Adrenal gland (tissue), 12 donors: ENCODE measurements around the gene SSTR1. TPM values are rescaled to one million over a fixed set of nuclear protein-coding genes. Genes with fewer than 3 reads are reported as not detected.

Experiments
- DNase-seq, 7 donors: peaks; one replicate each; pipeline ENCODE4 v3.0.0-alpha.2; 2019 to 2020
- H3K27ac ChIP-seq, 5 donors: fragments of 200-600 bp; sonication (generic) in 4 of 5; 1 replicate in 3 of 5; 2 replicates in 2 of 5; pipeline versions ENCODE4 v1.5.1 to v1.8.0; 2016 to 2020; ENCODE audit warnings: mild to moderate bottlenecking in 1 of 5
- H3K27me3 ChIP-seq: fragments of 200-600 bp; 2 replicates; pipeline ENCODE4 v1.8.0; 2021
- H3K36me3 ChIP-seq, 2 donors: fragments of 200-600 bp; replicated peaks in 1 of 2; 1 replicate in 1 of 2; 2 replicates in 1 of 2; pipeline versions ENCODE4 v1.5.1 to v1.8.0; 2018 to 2022
- H3K4me1 ChIP-seq, 2 donors: fragments of 200-600 bp; replicated peaks in 1 of 2; 1 replicate in 1 of 2; 2 replicates in 1 of 2; pipeline versions ENCODE4 v1.5.1 to v1.8.0; 2018 to 2021
- H3K4me3 ChIP-seq, 4 donors: fragments of 200-600 bp; sonication (generic) in 3 of 4; one replicate each; pipeline ENCODE4 v1.5.1; 2016 to 2018
- H3K9me3 ChIP-seq, 3 donors: fragments of 200-600 bp; sonication (generic) in 1 of 3; replicated peaks in 1 of 3; 1 replicate in 2 of 3; 2 replicates in 1 of 3; pipeline versions ENCODE4 v1.5.1 to v1.8.0; 2016 to 2021
- CTCF ChIP-seq, 6 experiments: fragments of 450-650 bp in 4 of 6; fragments of 200-600 bp in 2 of 6; sonication (generic) in 1 of 6; IDR thresholded peaks; 1 replicate in 5 of 6; 2 replicates in 1 of 6; pipeline versions ENCODE4 v1.5.1 to v1.8.0; 2016 to 2021; ENCODE audit warnings: antibody characterized with exemption in 6 of 6, mild to moderate bottlenecking in 2 of 6, moderate library complexity in 1 of 6
- POLR2A ChIP-seq, 2 donors: fragments of 450-650 bp; IDR thresholded peaks; one replicate each; pipeline ENCODE4 v1.6.1; 2017; ENCODE audit warnings: antibody characterized with exemption in 2 of 2, mild to moderate bottlenecking in 2 of 2, moderate library complexity in 1 of 2
- WGBS, 4 donors: extraction: QIAGEN DNeasy Blood & Tissue Kit in 2 of 4; methylation state at CpG; one replicate each; pipeline versions ENCODE4 v1.1.5 to v1.1.7; 2013 to 2017; 5-methylcytosine and 5-hydroxymethylcytosine counted together
- intact Hi-C, 2 donors: fragments of 100-400 bp; cut with DNase I; formaldehyde crosslinking; loops; one replicate each; pipeline versions ENCODE4 v1.14.1 to v1.15.0; 2022 to 2023
- polyA plus RNA-seq, 3 donors: library from polyadenylated mRNA; stranded (reverse); fragments of 200-250 nt in 2 of 3; fragments of 350-450 nt in 1 of 3; fragmentation: Illumina TruSeq in 1 of 3; extraction: RNeasy Lipid Tissue Mini Kit (QIAGEN cat#74804) in 1 of 3; gene quantifications; one replicate each; pipeline ENCODE4 v1.2.3, GENCODE V29; 2013 to 2014
- total RNA-seq, 9 donors: library from RNA; depleted of rRNA in 4 of 9; stranded (reverse); fragments of >200 nt in 4 of 9; fragments of 120-200 nt in 1 of 9; fragmentation: NEBNext Ultra II Directional in 1 of 9; extraction: Animal tissue kit (Norgen Biotek cat#: 25700) in 1 of 9; gene quantifications; one replicate each; pipeline versions ENCODE4 v1.1.0 to v1.2.4, GENCODE V29; 2013 to 2023
- donor health status: healthy with polysubstance abuse.
- donor health status: Bipolar disorder and iron deficiency.
- donor health status: DM: yes; HTN: yes; CAD: no.
- donor health status: DM: no; HTN: no; CAD: no.
- donor health status: DM: no; HTN: no; CAD: no.
- donor health status: DM: yes; HTN: yes; CAD: no.

Gene SSTR1
- total and polyA plus RNA-seq, 12 donors: under 0.01 to 0.65 (median 0.28) TPM; not detected in 2

DNA sequence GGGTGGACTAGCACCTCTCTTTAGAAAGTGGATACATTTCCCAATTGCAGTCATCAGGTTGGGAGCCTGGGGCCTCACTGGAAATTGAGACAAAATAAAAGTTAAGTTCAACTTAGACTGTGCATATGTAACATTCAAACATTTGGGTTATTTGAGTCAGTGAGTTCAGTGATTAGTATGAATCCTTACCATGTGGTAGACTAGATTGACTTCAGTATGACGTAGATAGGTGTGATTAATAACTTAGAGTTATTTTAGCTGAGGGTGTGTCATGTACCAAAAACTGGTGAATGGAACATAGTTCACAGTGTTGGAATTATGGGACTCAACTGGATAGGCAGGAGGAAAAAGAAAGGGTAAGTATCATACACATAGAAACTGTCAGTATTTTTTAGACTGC lies 8.0 kb upstream of the SSTR1 start:
- 45 to 82% (median 79%) methylated on average over 1 of the region's 1 CpG for WGBS, 4 donors
- no peak overlapping the region for H3K27ac ChIP-seq
- H3K27me3 ChIP-seq: no peaks in the 10 kb centered on the region
- H3K36me3 ChIP-seq: no peaks in the 10 kb centered on the region
- intact Hi-C loops: no loop called here
- no peak for DNase-seq
- no peaks in the 10 kb centered on the region for H3K4me1 ChIP-seq
- H3K9me3 ChIP-seq: no peaks in the 10 kb centered on the region
- TF ChIP-seq CTCF (IDR thresholded peaks at IDR 0.05) (no peak), POLR2A (IDR thresholded peaks at IDR 0.05) (no peak)
- no peak overlapping the region for H3K4me3 ChIP-seq

GRCh38 chr14:38201137-38201828 lies 6.4 kb upstream of the SSTR1 start:
- intact Hi-C loops: no loop called here
- Histone ChIP-seq H3K9me3 (peaks cover 0 to 4% (median 0%) of the 10 kb centered on the region in 3 donors), H3K27ac (no peak overlapping the region), H3K4me1 (no peaks in the 10 kb centered on the region), H3K36me3 (no peaks in the 10 kb centered on the region), H3K4me3 (no peak overlapping the region), H3K27me3 (no peaks in the 10 kb centered on the region)
- WGBS, 4 donors: 85 to 93% (median 90%) methylated on average over 5 of the region's 5 CpGs
- no peak for DNase-seq
- no peak for TF ChIP-seq CTCF (IDR thresholded peaks at IDR 0.05)
- TF ChIP-seq POLR2A (IDR thresholded peaks at IDR 0.05): no peak

DNA sequence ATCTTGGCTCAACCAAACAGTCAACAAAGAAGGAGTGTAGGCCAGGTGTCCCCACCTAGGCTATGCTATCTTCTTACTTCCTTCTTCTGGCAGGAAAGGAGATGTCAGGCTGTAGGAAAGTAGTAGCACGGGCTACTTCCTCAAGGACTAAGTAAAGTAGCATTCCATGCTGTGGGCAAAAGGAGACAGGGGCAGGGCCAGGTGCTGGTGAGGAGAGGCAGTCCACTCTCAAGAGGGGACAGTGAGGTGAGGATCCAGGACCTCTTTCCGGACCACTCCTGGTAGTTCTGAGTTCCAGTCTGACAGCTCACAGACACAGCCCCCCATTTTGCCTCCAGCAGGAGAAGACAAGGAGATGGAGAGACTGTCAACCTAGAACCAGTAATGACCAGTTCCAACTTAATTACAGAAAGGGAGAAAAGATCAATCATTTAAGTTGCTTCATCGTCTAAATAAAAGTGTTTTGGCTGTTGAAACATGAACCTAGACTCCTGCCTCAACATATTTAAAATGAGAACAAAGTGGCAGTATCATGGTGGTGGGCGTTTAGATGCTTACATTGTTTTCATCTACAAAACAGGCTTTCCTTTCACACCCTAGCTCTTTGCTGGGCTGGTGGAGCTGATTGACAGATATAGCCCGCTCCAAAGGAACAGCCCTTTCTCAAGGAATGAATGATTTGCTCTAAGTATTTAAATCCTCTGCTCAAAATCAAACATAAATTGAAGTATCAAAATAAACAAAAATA lies 5.1 kb upstream of the SSTR1 start:
- intact Hi-C loops: no loop called here
- no peak for DNase-seq
- WGBS, 4 donors: 66 to 83% (median 72%) methylated on average over 5 of the region's 5 CpGs
- peaks cover 0 to 4% (median 0%) of the 10 kb centered on the region in 3 donors for H3K9me3 ChIP-seq
- no peak overlapping the region for H3K27ac ChIP-seq
- no peak for TF ChIP-seq CTCF (IDR thresholded peaks at IDR 0.05)
- no peak for TF ChIP-seq POLR2A (IDR thresholded peaks at IDR 0.05)
- peaks cover 7% of the 10 kb centered on the region for H3K27me3 ChIP-seq
- H3K4me1 ChIP-seq: no peaks in the 10 kb centered on the region
- H3K4me3 ChIP-seq: no peak overlapping the region
- no peaks in the 10 kb centered on the region for H3K36me3 ChIP-seq

DNA sequence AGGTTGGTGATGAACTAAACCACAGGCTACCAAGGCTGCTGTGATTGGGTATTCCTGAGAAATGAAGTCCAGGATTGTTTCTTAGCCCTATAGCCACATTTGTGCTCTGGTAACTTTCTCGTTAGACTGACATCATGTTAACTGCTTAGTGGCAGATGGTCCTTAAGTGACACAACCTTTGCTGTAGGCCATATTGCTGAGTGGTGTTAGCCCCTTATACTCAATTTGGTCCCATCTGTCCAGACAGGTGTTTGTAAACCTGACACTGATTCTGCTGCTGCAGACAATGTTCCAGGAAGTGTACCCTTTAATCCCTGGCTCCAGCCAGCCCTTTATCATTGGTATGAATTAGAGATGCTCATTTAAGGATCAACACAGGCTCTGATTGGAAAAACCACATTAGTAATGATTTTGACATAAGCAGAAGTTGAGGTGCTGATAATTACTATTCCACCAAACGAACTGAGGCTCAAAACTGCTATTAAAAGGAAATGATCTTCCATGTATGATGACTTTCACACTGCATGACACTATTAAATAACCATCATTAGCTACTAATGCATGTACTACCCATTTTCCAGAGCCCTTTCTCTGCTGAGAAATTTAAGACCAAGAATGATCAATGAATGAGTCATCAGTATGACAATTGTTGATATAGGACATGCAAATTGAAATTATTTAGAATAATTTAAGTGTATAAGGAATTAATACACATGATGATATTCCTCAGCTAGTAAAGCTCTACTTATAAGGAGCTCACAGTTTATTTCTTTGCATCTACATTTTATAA lies 3.6 kb upstream of the SSTR1 start:
- H3K4me1 ChIP-seq: no peaks in the 10 kb centered on the region
- H3K36me3 ChIP-seq: no peaks in the 10 kb centered on the region
- no peak overlapping the region for H3K27ac ChIP-seq
- peaks cover 17% of the 10 kb centered on the region for H3K27me3 ChIP-seq
- no peak overlapping the region for H3K4me3 ChIP-seq
- WGBS, 4 donors: 45 to 62% (median 51%) methylated on average over 2 of the region's 2 CpGs
- TF ChIP-seq CTCF (IDR thresholded peaks at IDR 0.05) (no peak), POLR2A (IDR thresholded peaks at IDR 0.05) (no peak)
- peaks cover 0 to 4% (median 0%) of the 10 kb centered on the region in 3 donors for H3K9me3 ChIP-seq
- intact Hi-C loops: no loop called here
- DNase-seq: no peak
